ENCODE data around the gene UTP4.
"Not testable (repeated sequence)": the region's sequence is repeated elsewhere in the genome, so short reads cannot be mapped to it uniquely, and the experiment has no call there.

Gene UTP4

DNA sequence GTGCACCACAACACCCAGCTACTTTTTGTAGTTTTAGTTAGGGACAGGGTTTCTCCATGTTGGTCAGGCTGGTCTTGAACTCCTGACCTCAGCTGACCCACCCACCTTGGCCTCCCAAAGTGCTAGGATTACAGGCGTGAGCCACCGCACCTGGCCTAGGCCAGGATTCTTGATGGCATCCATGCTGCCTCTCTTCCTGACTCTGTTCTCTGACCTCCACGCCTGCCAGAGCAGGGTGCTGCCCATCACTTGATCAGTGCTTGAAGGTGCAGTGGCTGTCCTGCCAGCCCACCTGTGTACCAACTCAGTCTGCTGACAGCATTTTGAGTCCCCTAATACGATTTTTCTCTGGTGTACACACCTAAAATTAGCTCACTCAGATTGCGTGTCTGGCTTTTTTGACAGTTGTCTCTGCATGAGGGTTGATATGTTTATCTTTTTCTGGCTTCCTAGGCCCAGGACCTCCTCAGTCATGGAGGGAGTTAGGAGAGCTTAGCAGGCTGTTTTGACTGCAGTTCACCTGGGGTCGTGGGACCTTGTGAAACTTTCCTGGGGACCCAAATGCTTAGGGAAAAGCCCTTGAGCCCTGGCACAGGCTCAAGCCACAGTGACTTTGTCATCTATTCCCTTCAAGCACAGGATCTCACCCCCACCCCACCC, 21.1 kb upstream of the UTP4 start:
- DNase-seq: no peak

DNA sequence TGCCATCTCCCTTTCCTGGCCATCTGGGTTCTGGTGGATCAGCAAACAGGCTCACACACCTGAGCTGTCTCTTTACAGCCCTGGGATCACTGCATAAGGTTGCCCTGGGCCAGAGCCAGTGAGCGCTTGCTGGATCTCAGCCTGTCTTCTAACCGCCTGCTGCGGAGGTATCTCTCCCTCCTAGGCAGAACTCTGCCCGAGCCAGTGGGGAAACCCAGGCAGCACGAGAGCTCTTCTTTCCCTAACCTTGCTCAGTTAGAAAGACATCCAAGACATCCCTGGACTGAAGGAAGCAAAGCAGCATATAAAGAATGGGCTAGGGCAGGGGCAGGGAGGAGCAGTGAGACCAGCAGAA, 20.6 kb upstream of the UTP4 start:
- DNase-seq: no peak

DNA sequence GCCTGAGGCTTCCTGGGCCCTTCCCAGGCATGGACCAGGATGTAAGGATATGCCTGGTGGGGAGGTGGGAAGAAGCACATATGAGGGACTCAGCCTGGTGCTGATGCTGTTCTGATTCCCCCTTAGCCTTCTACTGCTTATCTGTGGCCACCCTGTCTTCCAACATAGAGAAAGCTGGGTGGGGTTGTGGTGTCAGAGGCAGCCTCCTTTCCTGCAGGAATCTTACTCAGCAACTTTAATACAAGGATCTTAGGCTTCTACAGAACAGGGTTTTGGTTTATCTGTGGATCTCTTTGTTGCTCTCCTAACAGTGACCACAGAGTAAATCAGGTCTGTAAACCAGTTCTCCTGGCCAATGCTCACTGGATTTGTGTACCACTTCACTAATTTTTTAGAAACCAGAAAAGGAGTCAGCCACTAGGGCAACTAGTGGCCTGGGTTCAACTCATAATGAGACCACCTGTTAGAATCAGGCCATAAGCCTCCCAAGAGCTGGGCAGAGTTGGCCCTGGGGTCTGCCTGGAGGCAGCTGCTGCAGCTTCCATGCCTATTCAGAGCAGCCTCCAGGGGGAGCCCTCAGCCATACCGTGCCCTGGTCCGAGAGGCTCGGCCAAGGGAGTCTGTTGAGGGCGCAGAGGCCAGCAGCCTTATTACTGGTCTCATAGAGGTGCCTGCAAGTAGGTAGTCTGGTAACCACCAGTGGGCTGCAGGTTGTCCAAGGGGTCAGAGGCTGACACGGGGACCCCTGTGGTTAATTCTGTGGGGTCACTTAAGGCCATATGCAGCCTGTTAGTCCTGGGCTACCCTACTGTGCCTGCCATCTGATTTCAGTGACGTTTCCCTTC, 19.9 kb upstream of the UTP4 start:
- DNase-seq: peak; percentile 51 to 57

DNA sequence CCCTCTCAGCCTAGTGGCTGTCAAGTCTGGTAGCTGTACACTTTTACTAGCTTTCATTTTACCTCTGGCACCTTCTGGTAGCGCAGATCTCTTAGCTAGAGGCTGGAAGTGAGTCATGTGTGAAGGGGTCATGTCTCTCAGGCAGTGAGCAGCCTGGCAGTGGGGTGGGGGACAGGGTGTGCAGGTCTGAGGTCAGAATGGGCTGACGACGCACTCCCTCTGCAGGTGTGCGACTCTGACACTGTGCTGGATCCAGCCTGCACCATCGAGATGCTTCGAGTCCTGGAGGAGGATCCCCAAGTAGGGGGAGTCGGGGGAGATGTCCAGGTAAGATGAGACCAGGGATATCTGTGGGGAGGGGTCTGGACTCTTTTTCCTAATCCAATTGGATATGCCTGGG, 19.2 kb upstream of the UTP4 start:
- no peak for DNase-seq

DNA sequence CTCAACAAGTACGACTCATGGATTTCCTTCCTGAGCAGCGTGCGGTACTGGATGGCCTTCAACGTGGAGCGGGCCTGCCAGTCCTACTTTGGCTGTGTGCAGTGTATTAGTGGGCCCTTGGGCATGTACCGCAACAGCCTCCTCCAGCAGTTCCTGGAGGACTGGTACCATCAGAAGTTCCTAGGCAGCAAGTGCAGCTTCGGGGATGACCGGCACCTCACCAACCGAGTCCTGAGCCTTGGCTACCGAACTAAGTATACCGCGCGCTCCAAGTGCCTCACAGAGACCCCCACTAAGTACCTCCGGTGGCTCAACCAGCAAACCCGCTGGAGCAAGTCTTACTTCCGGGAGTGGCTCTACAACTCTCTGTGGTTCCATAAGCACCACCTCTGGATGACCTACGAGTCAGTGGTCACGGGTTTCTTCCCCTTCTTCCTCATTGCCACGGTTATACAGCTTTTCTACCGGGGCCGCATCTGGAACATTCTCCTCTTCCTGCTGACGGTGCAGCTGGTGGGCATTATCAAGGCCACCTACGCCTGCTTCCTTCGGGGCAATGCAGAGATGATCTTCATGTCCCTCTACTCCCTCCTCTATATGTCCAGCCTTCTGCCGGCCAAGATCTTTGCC, 18.0 kb upstream of the UTP4 start:
- DNase-seq: no peak

DNA sequence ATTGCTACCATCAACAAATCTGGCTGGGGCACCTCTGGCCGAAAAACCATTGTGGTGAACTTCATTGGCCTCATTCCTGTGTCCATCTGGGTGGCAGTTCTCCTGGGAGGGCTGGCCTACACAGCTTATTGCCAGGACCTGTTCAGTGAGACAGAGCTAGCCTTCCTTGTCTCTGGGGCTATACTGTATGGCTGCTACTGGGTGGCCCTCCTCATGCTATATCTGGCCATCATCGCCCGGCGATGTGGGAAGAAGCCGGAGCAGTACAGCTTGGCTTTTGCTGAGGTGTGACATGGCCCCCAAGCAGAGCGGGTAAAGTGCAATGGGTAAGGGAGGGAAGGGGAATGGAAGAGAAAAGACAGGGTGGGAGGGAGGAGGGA, 17.5 kb upstream of the UTP4 start:
- DNase-seq: no peak

DNA sequence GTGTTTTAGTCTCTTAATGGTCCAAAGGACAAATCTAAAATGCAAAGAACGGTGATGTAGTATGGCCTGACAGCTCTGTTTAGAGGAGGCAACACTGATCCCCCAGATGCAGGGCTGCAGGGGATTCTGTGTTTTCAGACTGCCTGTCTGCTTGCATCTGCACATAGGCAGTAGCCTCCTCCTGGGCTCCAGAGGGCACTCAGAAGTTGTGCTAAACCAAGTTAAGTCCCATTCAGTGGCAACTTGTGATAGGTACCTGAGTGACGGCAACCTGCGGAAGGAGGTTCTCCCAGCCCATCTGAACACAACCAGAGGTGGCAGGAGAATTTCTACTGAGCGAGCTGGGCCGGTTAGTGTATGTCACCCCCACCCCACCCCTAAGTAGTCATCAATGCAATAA, 17.1 kb upstream of the UTP4 start:
- DNase-seq: no peak

DNA sequence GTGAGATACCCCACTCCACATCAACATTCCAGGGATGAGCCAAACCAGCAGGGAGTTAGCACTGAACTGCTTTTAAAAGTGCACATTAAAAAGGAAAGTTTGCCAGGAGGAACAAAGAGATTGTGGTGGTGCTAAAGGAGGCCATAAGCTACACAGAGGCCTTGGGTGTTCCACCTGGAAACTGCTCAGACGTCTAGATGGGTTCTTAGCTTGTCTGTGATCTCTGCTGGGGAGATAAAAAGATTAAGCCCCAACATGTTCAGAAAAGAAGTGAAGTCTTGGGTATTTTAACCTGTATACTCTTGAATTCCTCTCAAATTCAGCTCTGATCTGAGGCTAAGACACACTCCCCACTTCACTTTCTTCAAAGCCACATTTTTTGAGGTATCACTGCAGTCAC, 16.6 kb upstream of the UTP4 start:
- DNase-seq: no peak

DNA sequence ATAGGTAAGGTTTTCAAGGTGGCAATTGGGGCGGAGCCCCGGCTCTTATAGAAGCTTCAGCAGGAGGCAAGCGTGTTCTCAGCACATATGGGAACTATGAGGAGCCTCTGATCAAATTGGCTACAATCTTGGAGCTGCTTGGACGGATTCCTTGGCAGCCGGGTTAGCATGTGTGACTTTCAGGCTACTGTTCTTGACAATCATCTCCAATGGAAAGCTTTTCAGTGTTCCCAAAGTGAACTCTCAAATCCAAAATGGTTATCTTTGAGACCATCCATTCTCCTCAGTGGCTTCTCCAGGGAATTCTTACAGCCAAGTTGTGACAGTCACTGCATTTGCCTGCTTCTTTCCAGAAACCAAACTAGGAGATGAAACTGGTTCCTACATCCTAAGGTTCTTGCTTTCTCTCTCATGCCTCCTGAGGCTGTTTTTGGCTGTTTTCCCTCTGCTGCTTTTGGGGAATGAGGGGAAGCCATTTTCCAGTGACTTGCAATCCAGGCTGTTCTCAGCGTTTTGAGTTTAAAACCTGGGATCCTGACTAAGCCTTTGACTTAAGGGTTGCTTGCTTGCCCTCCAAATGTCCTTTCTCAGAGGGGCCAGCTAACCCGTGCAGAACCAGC, 16.1 kb upstream of the UTP4 start:
- DNase-seq: no peak

DNA sequence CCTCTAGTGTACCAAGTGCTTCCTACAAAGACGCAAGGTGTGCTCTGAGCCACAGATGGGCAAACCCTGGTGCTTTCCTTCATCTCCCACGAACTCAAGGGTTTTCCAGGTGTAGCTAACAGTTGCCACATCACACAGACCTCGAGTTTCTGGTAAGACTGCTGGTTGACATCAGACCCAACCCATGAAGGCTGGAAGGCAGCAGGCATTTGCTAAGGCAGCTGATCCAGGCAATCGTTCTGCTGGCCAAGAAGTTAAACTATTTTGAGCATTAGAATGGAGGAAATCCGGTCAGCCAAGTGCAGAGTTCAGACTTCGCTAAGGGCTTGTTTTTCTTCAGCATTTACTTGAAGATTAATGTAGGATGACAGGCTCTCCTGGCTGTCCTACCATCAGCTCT, 15.5 kb upstream of the UTP4 start:
- no peak for DNase-seq

DNA sequence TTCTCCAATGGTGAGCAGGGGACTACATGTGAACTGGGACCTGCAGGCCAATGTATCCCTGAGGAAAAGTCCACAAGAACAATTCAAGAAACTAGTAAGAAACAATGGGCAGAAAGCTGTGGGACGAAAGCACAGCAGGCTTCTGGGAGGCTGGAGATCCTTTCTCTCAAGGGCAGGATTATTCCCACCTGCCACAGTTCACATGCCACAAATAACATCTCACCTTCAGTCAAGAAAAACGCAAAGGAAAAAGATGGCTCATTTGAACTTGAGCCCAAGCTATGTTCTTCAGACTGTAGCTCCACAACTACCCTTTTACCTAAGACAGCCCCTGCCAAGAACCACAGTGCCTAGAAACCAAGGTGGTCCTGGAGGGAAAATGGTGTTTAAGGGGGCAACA, 14.0 kb upstream of the UTP4 start:
- DNase-seq: no peak

DNA sequence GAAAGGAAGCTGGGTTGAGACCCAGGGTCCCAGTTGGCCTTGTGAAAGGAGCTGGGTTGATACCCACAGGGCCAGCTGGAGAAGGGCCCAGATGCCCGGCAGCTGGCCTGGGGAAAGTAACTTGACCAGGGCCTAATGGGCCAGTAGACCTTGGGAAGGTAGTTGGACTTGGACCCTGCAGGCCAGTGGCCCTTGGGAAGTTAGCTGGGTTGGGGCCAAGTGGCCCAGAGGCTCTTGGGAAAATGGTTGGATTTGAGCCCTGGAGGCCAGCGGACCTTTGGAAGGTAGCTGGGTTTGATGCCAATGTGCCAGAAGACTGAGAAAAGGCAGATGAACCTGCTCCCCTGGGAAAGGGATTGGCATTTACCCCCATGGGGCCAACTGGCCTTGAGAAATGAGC, 13.5 kb upstream of the UTP4 start:
- no peak for DNase-seq

DNA sequence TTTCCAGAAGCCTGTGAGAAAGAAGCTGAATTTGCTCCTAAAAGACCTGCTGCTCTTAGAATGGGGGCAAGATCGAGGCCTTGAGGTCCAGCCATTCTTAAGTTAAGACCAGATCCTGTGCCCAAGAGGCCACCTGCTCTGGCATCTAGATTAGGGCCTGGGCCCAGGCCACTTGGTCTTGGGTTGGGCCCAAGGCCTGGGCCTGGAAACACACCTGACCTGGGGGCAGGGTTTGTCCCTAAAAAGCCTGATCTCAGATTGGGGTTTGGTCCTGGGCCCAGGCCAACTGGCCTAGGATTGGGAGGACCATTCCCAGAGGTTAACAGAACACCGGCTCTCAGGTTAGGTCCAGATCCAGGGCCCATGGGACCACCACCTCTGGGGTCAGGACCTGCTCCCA, 12.9 kb upstream of the UTP4 start:
- no peak for DNase-seq

DNA sequence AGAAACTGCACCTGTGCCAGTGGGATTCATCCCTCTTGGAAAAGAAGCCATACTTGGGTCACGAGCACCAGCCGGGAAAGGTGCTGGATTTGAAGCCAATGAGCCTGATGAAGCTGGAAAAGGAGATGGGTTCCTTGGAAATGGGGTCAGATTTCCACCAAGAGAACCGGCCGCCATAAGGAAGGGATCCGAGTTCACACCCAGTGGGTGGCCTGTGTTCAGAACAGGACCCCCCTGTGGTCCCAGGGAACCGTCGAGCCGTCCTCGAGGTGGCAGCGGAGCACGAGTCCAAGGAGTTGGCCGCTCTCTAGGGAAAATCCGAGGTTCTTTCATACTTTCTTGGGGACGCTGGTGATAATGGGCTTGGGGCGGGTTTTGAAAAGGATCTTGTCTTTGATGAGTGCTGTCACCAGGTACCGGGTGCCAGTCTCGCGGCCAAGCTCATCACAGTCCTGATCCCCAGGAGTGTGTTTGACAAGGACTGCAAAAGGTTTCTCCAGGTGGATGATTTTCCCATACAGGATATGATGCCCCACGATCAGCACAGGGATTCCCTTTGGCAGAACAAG, 12.3 kb upstream of the UTP4 start:
- DNase-seq: no peak

DNA sequence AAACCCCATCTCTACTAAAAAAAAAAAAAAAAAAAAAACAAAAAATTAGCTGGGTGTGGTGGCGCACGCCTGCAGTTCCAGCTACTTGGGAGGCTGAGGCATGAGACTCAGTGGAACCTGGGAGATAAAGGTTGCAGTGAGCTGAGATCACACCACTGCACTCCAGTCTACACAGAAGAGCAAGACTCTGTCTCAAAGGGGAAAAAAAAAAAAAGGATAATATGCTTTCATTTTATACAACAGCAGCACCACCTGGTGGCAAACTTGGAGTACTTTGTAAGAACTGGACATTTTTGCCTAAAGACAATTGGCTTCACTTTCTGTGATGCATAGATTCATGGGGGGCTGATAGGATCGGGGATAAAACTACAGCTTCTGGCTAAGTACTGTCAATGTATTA, 8.5 kb upstream of the UTP4 start:
- peak; percentile 49 to 50 for DNase-seq

DNA sequence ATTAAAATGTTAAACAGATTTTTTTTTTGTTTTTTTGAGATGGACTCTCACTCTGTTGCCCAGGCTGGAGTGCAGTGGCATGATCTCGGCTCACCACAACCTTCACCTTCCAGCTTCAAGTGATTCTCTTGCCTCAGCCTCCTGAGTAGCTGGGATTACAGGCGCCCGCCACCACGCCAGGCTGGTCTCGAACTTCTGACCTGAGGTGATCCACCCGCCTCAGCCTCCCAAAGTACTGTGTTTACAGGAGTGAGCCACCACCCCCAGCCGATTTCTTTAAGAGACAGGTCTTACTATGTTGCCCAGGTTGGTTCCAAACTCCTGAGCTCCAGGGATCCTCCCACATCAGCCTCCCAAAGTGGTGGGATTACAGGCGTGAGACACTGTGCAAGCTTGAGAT, 8.0 kb upstream of the UTP4 start:
- not testable (repeated sequence) for DNase-seq

DNA sequence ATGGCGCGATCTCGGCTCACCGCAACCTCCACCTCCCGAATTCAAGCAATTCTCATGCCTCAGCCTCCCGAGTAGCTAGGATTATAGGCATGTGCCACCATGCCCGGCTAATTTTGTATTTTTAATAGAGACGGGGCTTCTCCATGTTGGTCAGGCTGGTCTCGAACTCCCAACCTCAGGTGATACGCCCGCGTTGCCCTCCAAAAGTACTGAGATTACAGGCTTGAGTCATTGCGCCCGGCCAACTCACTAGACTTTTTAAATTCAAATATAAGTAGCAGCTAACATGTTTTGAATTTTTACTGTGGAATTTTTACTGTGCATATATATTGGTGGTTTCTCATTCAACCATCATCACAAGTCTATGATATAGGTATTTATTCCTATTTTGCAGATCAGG, 7.5 kb upstream of the UTP4 start:
- DNase-seq: not testable (repeated sequence)

DNA sequence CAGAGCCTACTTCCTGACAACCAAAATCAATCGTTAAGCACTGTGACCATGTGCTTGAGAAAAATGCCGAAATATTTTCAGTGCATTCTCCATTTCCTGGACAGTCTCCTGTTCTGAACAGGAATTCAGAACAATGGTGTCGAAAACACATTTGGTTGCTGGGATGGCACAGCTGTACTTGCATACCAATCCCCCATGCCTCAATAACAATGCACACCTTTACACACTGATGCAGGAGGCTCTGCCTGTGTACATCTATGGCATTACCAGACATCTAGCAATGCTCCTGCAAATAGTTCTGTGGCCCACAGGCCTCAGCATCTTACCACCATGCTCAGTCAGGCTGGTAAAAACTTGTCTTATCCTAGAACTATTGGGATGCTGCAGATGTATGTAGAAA, 6.2 kb upstream of the UTP4 start:
- no peak for DNase-seq

DNA sequence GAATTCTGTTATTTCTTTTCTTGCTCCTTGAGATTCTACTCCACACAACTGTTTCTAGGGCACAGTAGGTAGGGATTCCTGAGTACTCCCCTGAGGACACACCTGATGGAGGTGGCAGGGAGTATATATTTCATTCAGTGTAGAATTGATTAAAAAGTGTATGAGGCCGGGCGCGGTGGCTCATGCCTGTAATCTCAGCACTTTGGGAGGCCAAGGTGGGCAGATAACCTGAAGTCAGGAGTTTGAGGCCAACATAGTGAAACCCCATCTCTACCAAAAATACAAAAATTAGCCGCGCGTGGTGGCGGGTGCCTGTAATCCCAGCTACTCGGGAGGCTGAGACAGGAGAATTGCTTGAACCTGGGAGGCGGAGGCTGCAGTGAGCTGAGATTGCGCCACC, 5.6 kb upstream of the UTP4 start:
- DNase-seq: not testable (repeated sequence)

DNA sequence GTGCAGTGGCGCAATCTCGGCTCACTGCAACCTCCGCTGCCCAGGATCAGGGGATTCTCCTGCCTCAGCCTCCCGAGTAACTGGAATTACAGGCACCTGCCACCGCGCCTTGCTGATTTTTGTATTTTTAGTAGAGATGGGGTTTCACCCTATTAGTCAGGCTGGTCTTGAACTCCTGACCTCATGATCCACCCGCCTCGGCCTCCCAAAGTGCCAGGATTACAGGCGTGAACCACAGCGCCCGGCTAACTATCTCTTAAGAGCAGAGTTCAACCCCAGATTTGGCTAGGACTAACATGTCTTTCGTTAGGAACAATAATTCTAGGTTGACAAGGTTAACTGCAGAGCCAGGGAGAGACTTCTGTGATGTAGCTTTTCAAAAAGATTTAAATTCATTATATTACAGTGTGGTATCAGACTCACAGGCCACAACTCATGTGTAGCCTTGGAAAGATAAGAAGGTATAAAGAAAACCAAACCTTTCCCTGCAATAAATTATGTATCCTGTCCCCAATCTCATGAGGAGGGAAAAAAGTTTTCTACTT, 4.4 kb upstream of the UTP4 start:
- no peak for DNase-seq

DNA sequence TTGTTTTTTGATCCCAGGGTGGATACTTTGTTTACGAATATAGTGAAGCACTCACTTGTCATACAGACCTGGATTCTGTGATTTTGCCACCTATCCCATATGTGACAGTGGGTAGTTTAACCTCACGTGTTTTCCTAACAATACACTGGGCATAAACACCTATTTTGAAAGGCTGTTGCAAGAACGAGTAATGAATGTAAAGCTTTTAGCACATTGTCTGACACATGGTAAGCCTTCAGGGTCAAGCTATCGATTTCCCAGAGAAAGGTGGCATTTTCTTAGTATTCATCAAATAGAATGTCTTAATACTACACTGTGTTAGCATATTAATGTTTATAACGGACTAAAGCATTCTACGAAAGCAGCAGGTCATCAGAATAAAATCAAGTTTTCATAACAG, 2.0 kb upstream of the UTP4 start:
- no peak for DNase-seq

DNA sequence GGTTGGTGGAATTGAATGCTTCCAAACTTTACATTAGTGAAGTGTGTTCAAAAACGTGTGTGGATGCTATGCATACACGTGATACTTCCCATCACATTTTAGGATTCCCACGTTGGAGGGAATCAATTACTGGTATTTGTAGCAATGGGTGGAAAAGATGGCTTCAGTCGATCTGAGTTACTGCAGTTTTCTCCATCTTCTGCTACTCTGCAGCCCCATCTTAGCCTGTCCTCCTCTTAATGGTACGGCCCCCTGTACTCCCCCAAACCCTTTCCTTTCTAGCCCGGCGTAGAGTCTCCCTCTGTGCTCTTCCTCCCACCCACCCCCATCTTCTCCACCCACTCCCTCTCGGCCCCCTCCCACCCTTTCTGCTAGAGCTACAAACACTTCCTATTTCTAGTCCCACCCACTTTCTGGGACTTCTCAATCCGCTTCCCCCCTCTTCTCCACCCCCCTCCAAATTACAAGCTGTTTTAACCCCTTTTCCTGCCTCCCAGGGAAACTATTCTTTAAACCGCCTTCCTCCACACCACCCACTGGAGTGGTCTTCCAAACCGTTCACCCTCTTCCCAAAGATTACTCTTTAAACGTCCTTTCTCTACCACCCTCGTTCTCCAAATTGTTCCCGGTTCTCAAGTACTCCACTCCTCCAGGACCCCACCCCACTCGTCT, 1.1 kb upstream of the UTP4 start:
- DNase-seq: no peak

Data from stimulated activated CD4-positive, alpha-beta T cell treated with anti-CD3 and anti-CD28 coated beads, Interleukin-2, amount 100 ng/mL, for 48 hours (primary cell).